GM12891 (cell line): ENCODE measurements around the gene RBMS3.

Experiments
- DNase-seq: peaks from one replicate; pipeline ENCODE4 v3.0.0; 2011; ENCODE audit warnings: low spot score; ENCODE audit not compliant: insufficient read length
- FAIRE-seq: peaks from 2 replicates; lab custom pipeline; 2011; peaks lifted over from hg19 to GRCh38; lab: Jason Lieb, UNC
- PAX5 ChIP-seq: IDR thresholded peaks from 2 replicates; pipeline ENCODE4 v1.6.1; 2011; ENCODE audit warnings: low read length, moderate library complexity, mild to moderate bottlenecking; ENCODE audit not compliant: insufficient read depth, severe bottlenecking
- POLR2A ChIP-seq: IDR thresholded peaks from 2 replicates; pipeline ENCODE4 v1.6.1; 2011; ENCODE audit warnings: low read depth, low read length, control low read depth
- POLR2AphosphoS5 ChIP-seq: IDR thresholded peaks from 2 replicates; pipeline ENCODE4 v1.6.1; 2011; ENCODE audit warnings: low read depth, low read length, control low read depth
- POU2F2 ChIP-seq: IDR thresholded peaks from 2 replicates; pipeline ENCODE4 v1.6.1; 2011; ENCODE audit warnings: low read depth, mild to moderate bottlenecking, control low read depth, low read length, moderate library complexity
- SPI1 ChIP-seq: IDR thresholded peaks from 2 replicates; pipeline ENCODE4 v1.6.1; 2011; ENCODE audit warnings: low read depth, low read length, control low read depth
- TAF1 ChIP-seq: IDR thresholded peaks from 2 replicates; pipeline ENCODE4 v1.6.1; 2011; ENCODE audit warnings: low read depth, low read length, control low read depth

RBMS3 gene

GRCh38 chr3:29973763-29974162 lies 692.9 kb downstream of the RBMS3 start:
- FAIRE-seq = no peak
- no peak for TF ChIP-seq POLR2A
- no peak for TF ChIP-seq SPI1
- no peak for TF ChIP-seq POLR2AphosphoS5
- no peak for DNase-seq

GRCh38 chr3:29976871-29977270 lies 696.0 kb downstream of the RBMS3 start:
- TF ChIP-seq SPI1 = no peak
- no peak for TF ChIP-seq POLR2A
- TF ChIP-seq POLR2AphosphoS5 = no peak
- TF ChIP-seq POU2F2 = no peak
- no peak for TF ChIP-seq TAF1
- TF ChIP-seq PAX5 = no peak
- no peak for DNase-seq
- FAIRE-seq = no peak

GRCh38 chr3:29977360-29977759 lies 696.5 kb downstream of the RBMS3 start:
- no peak for TF ChIP-seq POLR2A
- no peak for TF ChIP-seq SPI1
- TF ChIP-seq POLR2AphosphoS5 = no peak
- TF ChIP-seq TAF1 = no peak
- TF ChIP-seq PAX5 = no peak
- TF ChIP-seq POU2F2 = no peak
- DNase-seq (no peak), FAIRE-seq (no peak)

GRCh38 chr3:29978036-29978435 lies 697.2 kb downstream of the RBMS3 start:
- FAIRE-seq (no peak), DNase-seq (no peak)
- no peak for TF ChIP-seq POLR2AphosphoS5
- no peak for TF ChIP-seq SPI1
- TF ChIP-seq POU2F2 = no peak
- TF ChIP-seq POLR2A = no peak
- no peak for TF ChIP-seq PAX5
- TF ChIP-seq TAF1 = no peak

GRCh38 chr3:29991198-29991597 lies 710.3 kb downstream of the RBMS3 start:
- FAIRE-seq (no peak), DNase-seq (no peak)
- TF ChIP-seq PAX5 = no peak
- TF ChIP-seq TAF1 = no peak

GRCh38 chr3:30002797-30003196 lies 721.9 kb downstream of the RBMS3 start:
- TF ChIP-seq PAX5 (no peak), POLR2AphosphoS5 (no peak), TAF1 (no peak), POU2F2 (no peak)
- DNase-seq = no peak
- FAIRE-seq = no peak

- FAIRE-seq (no peak), DNase-seq (no peak)
- TF ChIP-seq POLR2A = no peak
- TF ChIP-seq SPI1 = no peak
- TF ChIP-seq POU2F2 = no peak
- TF ChIP-seq PAX5 = no peak
- no peak for TF ChIP-seq POLR2AphosphoS5
- no peak for TF ChIP-seq TAF1
Measured at GRCh38 chr3:30003741-30004140, 722.9 kb downstream of the RBMS3 start.

GRCh38 chr3:30004481-30004880 lies 723.6 kb downstream of the RBMS3 start:
- no peak for FAIRE-seq
- DNase-seq = no peak
- TF ChIP-seq POU2F2 = no peak
- no peak for TF ChIP-seq TAF1
- TF ChIP-seq POLR2AphosphoS5 = no peak
- TF ChIP-seq SPI1 = no peak
- no peak for TF ChIP-seq POLR2A
- TF ChIP-seq PAX5 = no peak

GRCh38 chr3:30006111-30006510 lies 725.2 kb downstream of the RBMS3 start:
- no peak for FAIRE-seq
- TF ChIP-seq POLR2A (no peak), POLR2AphosphoS5 (no peak), SPI1 (no peak), TAF1 (no peak), POU2F2 (no peak), PAX5 (no peak)
- no peak for DNase-seq

GRCh38 chr3:30007668-30008067 lies 726.8 kb downstream of the RBMS3 start:
- TF ChIP-seq SPI1 = no peak
- TF ChIP-seq POLR2A = no peak
- no peak for TF ChIP-seq PAX5
- no peak for TF ChIP-seq POU2F2
- no peak for TF ChIP-seq TAF1
- no peak for TF ChIP-seq POLR2AphosphoS5
- no peak for DNase-seq
- no peak for FAIRE-seq

- FAIRE-seq = no peak
- TF ChIP-seq POU2F2 = no peak
- no peak for TF ChIP-seq PAX5
- TF ChIP-seq POLR2A = no peak
- TF ChIP-seq SPI1 = no peak
- TF ChIP-seq POLR2AphosphoS5 = no peak
- no peak for TF ChIP-seq TAF1
- no peak for DNase-seq
Measured at GRCh38 chr3:30011237-30011803, 730.4 kb downstream of the RBMS3 start.
